NCI-H2107 treated with DMSO at 0.1 percent for 48 hours (cell line): Measurements from ENCODE around the gene DOCK2.
"Not testable (repeated sequence)": the region's sequence is repeated elsewhere in the genome, so short reads cannot be mapped to it uniquely, and the experiment has no call there.

Source experiments
- DNase-seq: peaks from one replicate; lab custom pipeline; 2025; ENCODE audit not compliant: unreplicated experiment; lab: John Stamatoyannopoulos, UW

Gene DOCK2

DNA sequence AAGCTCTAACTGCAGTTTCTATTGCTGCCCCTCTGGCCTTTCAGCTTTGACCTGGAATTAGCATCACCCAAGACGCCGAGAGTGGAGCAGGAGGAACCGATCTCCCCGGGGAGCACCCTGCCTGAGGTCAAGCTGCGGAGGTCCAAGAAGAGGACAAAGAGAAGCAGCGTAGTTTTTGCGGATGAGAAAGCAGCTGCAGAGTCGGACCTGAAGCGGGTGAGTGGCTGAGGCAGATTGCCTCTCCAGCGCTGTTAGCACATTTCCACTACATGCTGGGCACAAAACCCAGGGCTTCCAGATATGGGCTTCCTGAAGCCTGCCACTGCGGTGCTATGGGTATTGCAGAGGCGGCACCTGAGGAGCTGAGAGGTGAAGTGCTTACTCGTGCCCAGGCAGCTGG is 441.9 kb downstream of the DOCK2 start:
- DNase-seq = no peak

- DNase-seq = no peak
These were observed 443.1 kb downstream of the DOCK2 start for GRCh38 chr5:170080217-170080616.

DNA sequence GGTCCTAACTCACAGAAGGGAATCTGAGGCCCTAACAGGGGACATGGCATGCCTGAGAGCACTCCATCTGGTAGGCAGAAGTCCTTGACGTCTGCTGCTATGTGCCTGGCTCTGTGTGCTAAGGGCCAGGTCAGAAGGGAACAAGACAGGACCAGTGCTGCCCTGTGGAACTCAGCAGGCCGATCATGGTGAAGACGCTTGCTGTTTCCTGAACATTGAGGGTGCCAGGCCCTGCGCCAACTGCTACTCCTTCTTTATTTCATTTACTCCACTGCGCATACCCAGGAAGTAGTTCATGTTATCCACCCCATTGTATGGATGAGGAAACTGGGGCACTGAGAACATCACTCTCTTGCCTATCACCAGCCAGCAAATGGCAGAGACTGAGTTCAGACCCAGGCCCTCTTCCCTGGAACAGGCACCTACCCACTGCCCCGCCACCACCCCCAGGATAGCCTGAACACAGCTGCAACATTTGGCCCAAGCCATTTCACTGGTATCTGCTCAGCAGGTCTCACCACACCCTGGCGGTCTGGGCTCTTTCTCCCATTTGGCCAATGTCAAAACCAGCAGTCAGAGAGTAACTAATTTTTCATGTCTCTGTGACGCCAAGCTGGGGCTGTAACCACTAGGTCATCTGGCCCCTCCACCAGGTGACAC is 443.8 kb downstream of the DOCK2 start:
- no peak for DNase-seq

GRCh38 chr5:170081616-170082015 is 444.5 kb downstream of the DOCK2 start:
- DNase-seq = no peak

- no peak for DNase-seq
These were observed 445.6 kb downstream of the DOCK2 start for GRCh38 chr5:170082701-170083100.

DNA sequence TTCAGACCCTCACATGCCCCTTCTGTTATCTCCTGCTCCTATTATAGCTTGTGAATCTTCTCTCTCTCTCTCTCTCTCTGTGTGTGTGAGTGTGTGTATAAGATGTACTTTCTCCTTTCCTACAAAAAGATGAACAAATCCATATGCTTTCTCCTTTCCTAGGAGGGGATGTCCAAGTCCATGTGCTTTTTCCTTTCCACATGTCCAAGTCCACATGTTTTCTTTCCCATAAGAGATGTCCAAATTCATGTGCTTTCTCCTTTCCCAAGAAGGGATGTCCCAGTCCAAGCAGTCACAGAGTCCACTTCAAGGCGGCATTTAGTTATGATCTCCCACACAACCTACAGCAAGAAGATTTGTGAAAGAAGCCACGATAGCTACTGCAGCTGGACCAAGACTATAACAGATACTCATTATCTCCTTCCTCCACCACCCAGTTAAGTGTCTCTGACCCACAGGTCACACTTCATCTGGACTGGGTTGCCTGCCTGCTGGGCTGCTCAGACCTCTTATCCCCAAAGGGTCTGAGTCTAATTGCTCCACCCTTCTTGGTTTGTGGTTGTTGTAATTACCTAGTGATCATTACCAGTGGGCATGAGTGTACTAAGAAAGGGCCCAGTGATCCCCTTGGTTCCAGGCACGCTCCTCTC is 450.2 kb downstream of the DOCK2 start:
- no peak for DNase-seq

- no peak for DNase-seq
These were observed 455.5 kb downstream of the DOCK2 start for GRCh38 chr5:170092455-170093101.

DNA sequence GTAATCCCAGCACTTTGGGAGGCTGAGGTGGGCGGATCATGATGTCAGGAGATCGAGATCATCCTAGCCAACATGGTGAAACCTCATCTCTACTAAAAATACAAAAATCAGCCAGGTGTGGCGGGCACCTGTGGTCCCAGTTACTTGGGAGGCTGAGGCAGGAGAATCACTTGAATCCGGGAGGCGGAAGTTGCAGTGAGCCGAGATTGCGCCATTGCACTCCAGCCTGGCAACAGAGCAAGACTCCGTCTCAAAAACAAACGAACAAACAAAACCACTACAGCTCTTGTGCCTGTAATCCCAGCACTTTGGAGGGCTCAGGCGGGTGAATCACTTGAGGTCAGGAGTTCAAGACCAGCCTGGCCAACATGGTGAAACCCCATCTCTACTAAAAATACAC is 457.3 kb downstream of the DOCK2 start:
- not testable (repeated sequence) for DNase-seq

GRCh38 chr5:170095646-170096045 is 458.6 kb downstream of the DOCK2 start:
- no peak for DNase-seq

DNA sequence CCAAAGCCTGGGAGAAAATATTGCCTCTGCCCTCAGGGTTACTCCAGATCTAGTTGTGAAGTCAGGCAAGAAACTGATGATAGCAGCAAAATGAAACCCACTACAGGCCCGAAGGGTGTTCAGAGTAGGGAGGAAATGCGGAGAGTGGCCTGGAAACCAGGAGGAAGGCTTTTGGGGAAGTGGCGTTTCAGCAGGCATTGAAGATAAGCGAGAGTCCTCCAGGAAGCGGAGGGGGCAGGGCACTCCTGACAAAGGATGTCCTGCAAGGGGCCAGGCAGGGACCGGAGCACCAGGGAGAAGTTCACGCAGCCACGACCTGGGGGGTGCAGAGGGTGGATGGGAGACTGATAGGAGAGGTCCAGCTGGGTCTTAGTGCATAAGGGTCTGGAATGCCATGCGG is 460.9 kb downstream of the DOCK2 start:
- no peak for DNase-seq

GRCh38 chr5:170100066-170100943 is 463.2 kb downstream of the DOCK2 start:
- DNase-seq = peak; percentile 11

GRCh38 chr5:170103447-170103846 is 466.4 kb downstream of the DOCK2 start:
- DNase-seq = no peak

GRCh38 chr5:170104299-170104698 is 467.2 kb downstream of the DOCK2 start:
- DNase-seq = no peak

- no peak for DNase-seq
These were observed 467.6 kb downstream of the DOCK2 start for GRCh38 chr5:170104710-170105109.

GRCh38 chr5:170105642-170106611 is 468.9 kb downstream of the DOCK2 start, which contains the start of gene FOXI1:
TSS of gene FOXI1 (plus strand) at chr5:170105897. CDS start at chr5:170105958, 61 bp downstream.
- DNase-seq = peak; percentile 2

DNA sequence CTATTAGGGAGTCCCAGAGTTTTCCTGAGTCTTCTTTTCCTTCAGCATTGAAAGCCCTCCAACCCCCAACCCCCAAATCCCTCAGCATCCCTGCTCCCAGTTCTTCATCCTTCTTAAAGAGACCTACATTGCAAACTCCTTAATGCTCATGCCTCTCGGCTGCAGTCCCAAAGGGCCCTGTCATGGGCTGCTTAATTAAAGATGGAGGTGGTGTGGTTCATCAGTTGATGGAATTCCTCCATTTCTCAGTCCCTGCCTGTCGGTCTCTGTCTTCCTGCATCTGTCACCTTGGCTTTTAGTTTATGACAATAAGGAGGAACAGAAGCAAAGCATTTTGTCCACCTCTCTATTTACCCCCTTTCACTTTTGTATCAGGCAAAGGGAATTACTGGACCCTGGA is 470.6 kb downstream of the DOCK2 start:
- no peak for DNase-seq

DNA sequence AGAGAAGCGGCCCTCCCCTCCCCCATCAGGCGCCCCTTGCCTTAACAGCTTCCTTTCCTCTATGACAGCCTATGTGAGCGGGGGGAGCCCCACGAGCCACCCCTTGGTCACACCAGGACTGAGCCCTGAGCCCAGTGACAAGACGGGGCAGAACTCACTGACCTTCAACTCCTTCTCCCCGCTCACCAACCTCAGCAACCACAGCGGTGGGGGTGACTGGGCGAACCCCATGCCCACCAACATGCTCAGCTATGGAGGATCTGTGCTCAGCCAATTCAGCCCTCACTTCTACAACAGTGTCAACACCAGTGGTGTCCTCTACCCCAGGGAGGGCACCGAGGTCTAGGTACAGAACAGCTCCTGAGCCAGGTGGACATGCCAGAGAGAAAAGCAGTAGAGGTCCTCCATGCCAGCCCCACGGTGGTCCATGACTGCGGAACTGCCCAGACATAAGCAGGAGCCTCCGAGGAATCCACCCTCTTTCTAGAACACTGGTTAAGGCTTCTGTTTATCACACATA is 471.3 kb downstream of the DOCK2 start:
- DNase-seq = no peak

DNA sequence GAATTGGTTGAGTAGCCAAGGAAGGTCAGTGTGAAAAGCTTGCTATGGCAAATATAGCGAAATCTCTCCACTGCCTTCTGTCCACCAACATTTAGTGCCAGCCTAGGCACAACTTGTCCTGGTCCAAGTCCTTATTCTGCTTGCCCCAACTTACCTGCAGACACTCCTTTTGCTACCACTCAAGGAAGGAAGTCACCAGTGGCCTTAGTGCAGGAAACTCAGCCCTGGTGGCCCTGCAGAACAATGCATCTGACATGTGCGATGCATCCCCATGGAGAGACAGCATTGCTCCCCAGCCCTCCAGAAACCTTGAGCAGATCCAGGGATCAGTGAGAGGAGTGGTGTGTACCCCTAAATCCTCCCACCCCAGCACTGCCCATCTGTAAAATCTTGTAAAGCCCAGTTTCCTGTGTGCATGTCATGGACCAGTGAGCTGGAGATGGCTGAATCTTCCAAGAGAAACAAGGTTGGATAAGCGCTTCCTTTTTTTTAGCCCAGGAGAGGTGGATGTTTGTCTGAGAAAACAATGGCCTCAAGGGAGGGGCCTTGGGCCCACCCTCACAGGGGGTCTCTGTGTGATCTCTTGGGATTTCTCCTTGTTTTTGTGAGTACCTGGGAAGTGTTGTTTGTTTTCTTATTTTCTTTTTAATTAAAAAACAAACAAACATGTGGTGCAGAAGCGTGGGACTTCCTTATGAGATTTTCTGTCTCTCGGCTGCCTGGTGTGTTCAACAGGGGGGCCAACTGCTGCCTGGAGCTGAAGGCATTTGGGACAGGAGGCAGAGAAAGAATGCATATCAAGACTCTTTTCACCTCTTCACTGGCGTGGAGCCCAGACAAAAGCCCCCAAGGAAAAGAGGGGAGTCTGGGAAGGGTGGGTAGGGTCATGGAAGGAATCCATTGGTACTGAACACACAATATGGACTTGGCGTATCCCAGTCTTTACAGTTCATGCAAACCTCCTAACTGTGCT is 472.3 kb downstream of the DOCK2 start:
- no peak for DNase-seq
